Measurements from ENCODE around the gene NTM.
"Not testable (repeated sequence)": the region's sequence is repeated elsewhere in the genome, so short reads cannot be mapped to it uniquely, and the experiment has no call there.

- not testable (repeated sequence) for TF ChIP-seq EZH2 (IDR thresholded peaks at IDR 0.05; ENCODE audit: borderline replicate concordance, low read depth, low read length, severe bottlenecking); POLR2A (IDR thresholded peaks at IDR 0.05; ENCODE audit: low read depth, low read length); CTCF (IDR thresholded peaks at IDR 0.05; ENCODE audit: extremely low read depth in 1 of 2, insufficient read depth in 1 of 2, low read depth in 1 of 2, low read length in 2 of 2); MYC (IDR thresholded peaks at IDR 0.05; ENCODE audit: low read depth, low read length)
Measured at GRCh38 chr11:131341900-131342299, 28.5 kb upstream of the NTM start.

Measured in endothelial cell of umbilical vein (primary cell).